ENCODE results near the gene CAD.
A peak's percentile ranks its signal among the peaks of the same experiment; 100 is the strongest.

CAD gene

DNA sequence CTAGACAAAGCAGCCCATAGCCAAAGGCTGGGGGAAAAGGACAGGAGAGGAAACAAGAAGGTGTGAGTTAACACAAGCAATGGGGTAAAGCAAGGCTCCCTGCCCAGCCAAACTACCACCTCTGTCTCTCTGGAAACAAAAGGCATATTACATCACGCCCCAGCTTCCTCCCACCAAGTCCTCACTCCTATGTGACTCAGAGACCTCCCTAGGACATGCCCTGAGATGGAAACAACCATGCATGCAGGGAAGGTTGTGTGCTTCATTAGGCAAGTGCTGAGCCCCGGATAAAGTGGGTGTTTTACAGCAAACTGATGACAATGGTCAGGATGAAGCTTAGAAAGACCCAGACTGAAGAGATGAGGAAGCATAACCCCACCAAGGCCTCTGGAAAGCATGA is 14.3 kb upstream of the CAD start:
- peaks cover 4% of the 10 kb centered on the region for H3K79me1 ChIP-seq (ENCODE audit: low read length)
- no peak overlapping the region for H3K18ac ChIP-seq (ENCODE audit: low read length)
- H3K4ac ChIP-seq (ENCODE audit: low read depth, low read length), result no peak overlapping the region
- H2BK15ac ChIP-seq (replicated peaks; ENCODE audit: low read depth), result no peak overlapping the region
- no peak overlapping the region for H3K23ac ChIP-seq (ENCODE audit: low read length)
- H4K8ac ChIP-seq (ENCODE audit: low read depth, low read length), result no peak overlapping the region
- no peak overlapping the region for H2BK5ac ChIP-seq (ENCODE audit: low read length)
- H3K27ac ChIP-seq (ENCODE audit: low read depth, low read length), result no peak overlapping the region
- no peaks in the 10 kb centered on the region for H3K27me3 ChIP-seq (ENCODE audit: insufficient read depth, low read length, poor library complexity)
- H3K4me1 ChIP-seq (ENCODE audit: control insufficient read depth, low read depth, low read length), result no peaks in the 10 kb centered on the region
- no peak overlapping the region for H3K4me2 ChIP-seq (ENCODE audit: low read length)
- H4K5ac ChIP-seq (ENCODE audit: low read length), result no peak overlapping the region
- no CpG with 5 or more reads among the region's 2 CpGs for WGBS (ENCODE audit: extremely low coverage, insufficient coverage, low lambda C conversion rate)
- no peak overlapping the region for H3K56ac ChIP-seq (ENCODE audit: low read length)
- H2AK5ac ChIP-seq (ENCODE audit: low read length), result no peak overlapping the region
- no peak for DNase-seq
- H2BK120ac ChIP-seq (ENCODE audit: low read depth, low read length), result no peak overlapping the region
- H3K36me3 ChIP-seq (ENCODE audit: control insufficient read depth, insufficient read depth, low read length), result peaks cover 28% of the 10 kb centered on the region
- no peak overlapping the region for H3K4me3 ChIP-seq (ENCODE audit: low read length)
- H3K79me2 ChIP-seq (ENCODE audit: control insufficient read depth, insufficient read depth, low read length), result no peaks in the 10 kb centered on the region
- H3K9ac ChIP-seq (ENCODE audit: low read length), result no peak overlapping the region

DNA sequence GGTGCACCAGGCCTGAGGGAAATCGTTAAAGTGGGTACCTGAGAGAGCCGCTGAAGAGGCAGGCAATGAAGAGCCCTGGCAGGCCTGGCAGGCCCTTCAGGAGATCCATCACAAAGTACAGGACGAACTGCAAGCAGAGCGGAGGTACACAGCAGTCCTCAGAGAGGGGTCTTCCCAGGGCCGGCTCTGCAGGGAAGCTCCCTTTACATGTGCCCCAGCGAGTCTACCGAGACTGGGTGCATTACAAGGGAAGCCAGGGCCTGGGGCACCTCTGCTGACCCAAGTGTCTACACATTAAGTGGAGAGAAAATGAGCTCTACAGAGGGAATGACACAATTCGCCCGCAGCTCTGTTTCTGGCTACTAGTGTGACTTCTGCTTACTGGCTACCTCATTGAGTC is 13.4 kb upstream of the CAD start:
- Histone ChIP-seq H2BK120ac (ENCODE audit: low read depth, low read length) (no peak overlapping the region), H3K56ac (ENCODE audit: low read length) (no peak overlapping the region), H4K5ac (ENCODE audit: low read length) (no peak overlapping the region)

DNA sequence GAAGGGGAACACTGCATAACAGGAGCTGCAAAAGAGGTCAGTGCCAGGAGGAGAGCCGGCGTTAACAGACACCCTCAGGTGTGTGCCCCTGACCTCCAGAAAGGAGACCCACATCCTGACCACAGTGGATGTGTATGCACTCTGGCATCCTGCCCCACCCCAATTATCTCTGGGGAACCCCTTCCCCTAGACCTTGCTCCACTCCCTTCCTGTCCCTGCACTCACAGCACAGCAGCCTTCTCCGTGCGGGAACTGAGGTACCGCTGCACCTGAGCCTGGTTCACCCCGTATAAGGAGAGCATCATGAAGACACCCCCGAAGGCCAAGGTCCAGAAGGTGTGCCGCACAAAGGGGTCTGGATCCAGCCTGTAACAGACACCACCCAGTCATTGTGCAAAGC is 12.6 kb upstream of the CAD start:
- Histone ChIP-seq H3K9ac (ENCODE audit: low read length) (no peak overlapping the region), H3K23ac (ENCODE audit: low read length) (no peak overlapping the region), H3K4me1 (ENCODE audit: control insufficient read depth, low read depth, low read length) (peaks cover 6% of the 10 kb centered on the region), H3K4ac (ENCODE audit: low read depth, low read length) (no peak overlapping the region), H3K27me3 (ENCODE audit: insufficient read depth, low read length, poor library complexity) (no peaks in the 10 kb centered on the region), H2BK120ac (ENCODE audit: low read depth, low read length) (no peak overlapping the region), H3K79me1 (ENCODE audit: low read length) (peaks cover 9% of the 10 kb centered on the region), H3K27ac (ENCODE audit: low read depth, low read length) (no peak overlapping the region), H3K4me2 (ENCODE audit: low read length) (no peak overlapping the region), H3K36me3 (ENCODE audit: control insufficient read depth, insufficient read depth, low read length) (peaks cover 29% of the 10 kb centered on the region), H2BK5ac (ENCODE audit: low read length) (no peak overlapping the region), H3K18ac (ENCODE audit: low read length) (no peak overlapping the region), H4K5ac (ENCODE audit: low read length) (no peak overlapping the region), H4K8ac (ENCODE audit: low read depth, low read length) (no peak overlapping the region), H3K56ac (ENCODE audit: low read length) (no peak overlapping the region), H2BK15ac (replicated peaks; ENCODE audit: low read depth) (no peak overlapping the region), H3K79me2 (ENCODE audit: control insufficient read depth, insufficient read depth, low read length) (peaks cover 5% of the 10 kb centered on the region), H3K4me3 (ENCODE audit: low read length) (no peak overlapping the region), H2AK5ac (ENCODE audit: low read length) (no peak overlapping the region)
- no peak for DNase-seq
- no CpG with 5 or more reads among the region's 8 CpGs for WGBS (ENCODE audit: extremely low coverage, insufficient coverage, low lambda C conversion rate)

More for the DNA sequence above, 13.4 kb upstream of the CAD start:
- Histone ChIP-seq H2BK15ac (replicated peaks; ENCODE audit: low read depth) (no peak overlapping the region), H3K27me3 (ENCODE audit: insufficient read depth, low read length, poor library complexity) (no peaks in the 10 kb centered on the region), H2BK5ac (ENCODE audit: low read length) (no peak overlapping the region), H3K79me1 (ENCODE audit: low read length) (peaks cover 4% of the 10 kb centered on the region), H3K9ac (ENCODE audit: low read length) (no peak overlapping the region), H4K8ac (ENCODE audit: low read depth, low read length) (no peak overlapping the region), H3K23ac (ENCODE audit: low read length) (no peak overlapping the region), H3K18ac (ENCODE audit: low read length) (no peak overlapping the region), H3K4me1 (ENCODE audit: control insufficient read depth, low read depth, low read length) (peaks cover 2% of the 10 kb centered on the region), H2AK5ac (ENCODE audit: low read length) (no peak overlapping the region), H3K4me2 (ENCODE audit: low read length) (no peak overlapping the region), H3K79me2 (ENCODE audit: control insufficient read depth, insufficient read depth, low read length) (peaks cover 1% of the 10 kb centered on the region), H3K27ac (ENCODE audit: low read depth, low read length) (no peak overlapping the region), H3K4me3 (ENCODE audit: low read length) (no peak overlapping the region), H3K4ac (ENCODE audit: low read depth, low read length) (no peak overlapping the region), H3K36me3 (ENCODE audit: control insufficient read depth, insufficient read depth, low read length) (peaks cover 28% of the 10 kb centered on the region)
- no peak for DNase-seq
- WGBS (ENCODE audit: extremely low coverage, insufficient coverage, low lambda C conversion rate), result no CpG with 5 or more reads among the region's 9 CpGs

DNA sequence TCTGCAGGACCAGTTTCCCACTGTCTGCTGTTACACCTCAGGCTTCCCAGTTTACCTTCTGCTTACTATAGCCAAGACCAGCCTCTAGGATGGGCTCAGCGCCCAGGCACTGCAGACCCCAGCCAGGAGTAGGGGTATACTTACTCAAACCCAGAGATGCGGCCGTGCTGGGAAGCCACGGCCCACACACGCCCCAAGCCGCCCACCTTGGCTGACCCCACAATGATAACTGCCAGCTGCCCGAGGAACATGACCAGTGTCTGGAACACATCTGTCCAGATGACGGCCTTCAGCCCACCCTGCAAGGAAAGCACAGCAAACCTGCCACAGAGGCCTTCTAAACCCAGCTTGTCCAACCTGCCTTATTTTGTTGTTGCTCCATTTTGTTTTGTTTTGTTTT is 12.0 kb upstream of the CAD start:
- Histone ChIP-seq H3K23ac (ENCODE audit: low read length) (no peak overlapping the region), H3K4me1 (ENCODE audit: control insufficient read depth, low read depth, low read length) (peaks cover 10% of the 10 kb centered on the region), H3K79me1 (ENCODE audit: low read length) (peaks cover 11% of the 10 kb centered on the region), H2BK120ac (ENCODE audit: low read depth, low read length) (no peak overlapping the region), H3K27ac (ENCODE audit: low read depth, low read length) (no peak overlapping the region), H2AK5ac (ENCODE audit: low read length) (no peak overlapping the region), H3K18ac (ENCODE audit: low read length) (no peak overlapping the region), H4K5ac (ENCODE audit: low read length) (no peak overlapping the region), H3K4ac (ENCODE audit: low read depth, low read length) (no peak overlapping the region), H2BK5ac (ENCODE audit: low read length) (no peak overlapping the region), H3K56ac (ENCODE audit: low read length) (no peak overlapping the region), H3K36me3 (ENCODE audit: control insufficient read depth, insufficient read depth, low read length) (peaks cover 27% of the 10 kb centered on the region), H3K4me2 (ENCODE audit: low read length) (no peak overlapping the region), H3K79me2 (ENCODE audit: control insufficient read depth, insufficient read depth, low read length) (peaks cover 8% of the 10 kb centered on the region), H2BK15ac (replicated peaks; ENCODE audit: low read depth) (no peak overlapping the region), H3K27me3 (ENCODE audit: insufficient read depth, low read length, poor library complexity) (no peaks in the 10 kb centered on the region), H3K9ac (ENCODE audit: low read length) (no peak overlapping the region), H3K4me3 (ENCODE audit: low read length) (no peak overlapping the region), H4K8ac (ENCODE audit: low read depth, low read length) (no peak overlapping the region)
- no peak for DNase-seq
- WGBS (ENCODE audit: extremely low coverage, insufficient coverage, low lambda C conversion rate), result no CpG with 5 or more reads among the region's 8 CpGs

DNA sequence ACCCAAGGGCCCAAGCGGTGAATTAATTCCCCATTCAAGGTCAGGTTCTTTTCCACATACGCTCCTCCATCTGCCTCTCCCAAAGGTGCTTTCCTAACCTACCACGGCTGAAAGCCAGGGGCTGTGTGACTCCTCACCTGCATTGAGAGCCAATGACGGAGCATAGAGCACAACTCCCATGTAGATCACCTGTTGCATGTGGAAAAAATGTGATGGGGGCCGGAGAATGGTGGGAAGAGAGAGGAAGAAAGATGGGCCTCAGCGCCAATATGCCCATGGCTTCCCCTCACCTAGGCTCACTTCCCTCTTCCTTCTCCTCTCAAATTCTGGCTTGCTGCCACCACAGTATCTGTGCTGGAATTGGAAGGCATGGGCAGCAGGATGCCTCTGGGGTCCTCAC is 10.8 kb upstream of the CAD start:
- Histone ChIP-seq H3K4ac (ENCODE audit: low read depth, low read length) (no peak overlapping the region), H3K79me1 (ENCODE audit: low read length) (peaks cover 11% of the 10 kb centered on the region), H2BK5ac (ENCODE audit: low read length) (no peak overlapping the region), H3K56ac (ENCODE audit: low read length) (no peak overlapping the region), H3K27me3 (ENCODE audit: insufficient read depth, low read length, poor library complexity) (no peaks in the 10 kb centered on the region), H3K4me1 (ENCODE audit: control insufficient read depth, low read depth, low read length) (peaks cover 10% of the 10 kb centered on the region), H4K8ac (ENCODE audit: low read depth, low read length) (no peak overlapping the region), H3K23ac (ENCODE audit: low read length) (no peak overlapping the region), H2BK15ac (replicated peaks; ENCODE audit: low read depth) (no peak overlapping the region), H3K36me3 (ENCODE audit: control insufficient read depth, insufficient read depth, low read length) (peaks cover 27% of the 10 kb centered on the region), H3K4me2 (ENCODE audit: low read length) (no peak overlapping the region), H2AK5ac (ENCODE audit: low read length) (no peak overlapping the region), H3K4me3 (ENCODE audit: low read length) (no peak overlapping the region), H2BK120ac (ENCODE audit: low read depth, low read length) (no peak overlapping the region), H3K9ac (ENCODE audit: low read length) (no peak overlapping the region), H3K79me2 (ENCODE audit: control insufficient read depth, insufficient read depth, low read length) (peaks cover 10% of the 10 kb centered on the region), H3K27ac (ENCODE audit: low read depth, low read length) (no peak overlapping the region), H3K18ac (ENCODE audit: low read length) (no peak overlapping the region), H4K5ac (ENCODE audit: low read length) (no peak overlapping the region)
- no peak for DNase-seq
- no CpG with 5 or more reads among the region's 6 CpGs for WGBS (ENCODE audit: extremely low coverage, insufficient coverage, low lambda C conversion rate)

DNA sequence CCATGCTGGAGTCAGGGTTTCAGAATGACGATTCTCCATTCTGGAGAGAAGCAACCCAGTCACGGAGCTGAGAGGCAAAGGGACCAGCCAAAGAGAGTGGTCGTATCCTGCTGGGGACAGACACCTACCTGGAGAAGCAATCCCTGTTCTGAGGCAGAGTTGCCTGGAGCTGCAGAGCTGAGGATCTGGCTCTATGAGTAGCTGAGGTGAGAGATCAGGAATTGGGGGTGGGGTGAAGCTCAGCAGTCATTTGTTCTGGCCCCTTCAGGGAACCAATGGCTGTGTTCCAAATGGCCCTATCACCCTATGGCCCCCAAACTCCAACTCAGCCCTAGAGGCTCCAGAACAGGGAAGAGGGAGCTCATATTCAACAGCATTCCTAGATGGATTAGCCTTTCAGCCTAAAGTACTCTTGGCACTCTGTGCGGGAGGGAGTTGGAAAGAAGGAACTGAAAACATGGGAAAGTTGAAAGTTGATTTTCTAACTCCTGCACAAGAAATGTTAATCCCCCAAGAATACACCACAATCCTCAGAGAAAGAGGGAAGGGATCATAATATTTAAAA is 8.6 kb upstream of the CAD start:
- peaks cover 17% of the 10 kb centered on the region for H3K36me3 ChIP-seq (ENCODE audit: control insufficient read depth, insufficient read depth, low read length)

More for the DNA sequence above, 8.6 kb upstream of the CAD start:
- H3K27me3 ChIP-seq (ENCODE audit: insufficient read depth, low read length, poor library complexity), result no peaks in the 10 kb centered on the region
- H3K56ac ChIP-seq (ENCODE audit: low read length), result no peak overlapping the region
- no CpG with 5 or more reads among the region's 4 CpGs for WGBS (ENCODE audit: extremely low coverage, insufficient coverage, low lambda C conversion rate)
- H2BK15ac ChIP-seq (replicated peaks; ENCODE audit: low read depth), result no peak overlapping the region
- H3K4ac ChIP-seq (ENCODE audit: low read depth, low read length), result no peak overlapping the region
- H2BK5ac ChIP-seq (ENCODE audit: low read length), result no peak overlapping the region
- peaks cover 13% of the 10 kb centered on the region for H3K79me1 ChIP-seq (ENCODE audit: low read length)
- no peak overlapping the region for H3K27ac ChIP-seq (ENCODE audit: low read depth, low read length)
- no peak overlapping the region for H3K18ac ChIP-seq (ENCODE audit: low read length)
- H3K79me2 ChIP-seq (ENCODE audit: control insufficient read depth, insufficient read depth, low read length), result peaks cover 10% of the 10 kb centered on the region
- no peak overlapping the region for H4K8ac ChIP-seq (ENCODE audit: low read depth, low read length)
- no peak overlapping the region for H3K4me2 ChIP-seq (ENCODE audit: low read length)
- peaks cover 10% of the 10 kb centered on the region for H3K4me1 ChIP-seq (ENCODE audit: control insufficient read depth, low read depth, low read length)
- H3K9ac ChIP-seq (ENCODE audit: low read length), result peak overlapping the region; percentile 1
- H3K23ac ChIP-seq (ENCODE audit: low read length), result no peak overlapping the region
- H2AK5ac ChIP-seq (ENCODE audit: low read length), result no peak overlapping the region
- H3K4me3 ChIP-seq (ENCODE audit: low read length), result no peak overlapping the region
- no peak overlapping the region for H4K5ac ChIP-seq (ENCODE audit: low read length)
- H2BK120ac ChIP-seq (ENCODE audit: low read depth, low read length), result no peak overlapping the region
- DNase-seq, result peak; percentile 55

All from mesendoderm (in vitro differentiated cells).